HepG2 (cell line): Measurements from ENCODE around the gene PDHX. TPM values are rescaled to one million over a fixed set of nuclear protein-coding genes. Genes with fewer than 3 reads are reported as not detected.

Experiments
- ERF ChIP-seq: IDR thresholded peaks from 2 replicates; pipeline ENCODE4 v1.6.1; 2018; ENCODE audit warnings: missing biosample characterization, missing genetic modification reagents
- FOSL1 ChIP-seq: sonication (generic); formaldehyde crosslinking; IDR thresholded peaks from 2 replicates; pipeline ENCODE4 v1.9.0; 2021; ENCODE audit warnings: missing genetic modification reagents, borderline replicate concordance
- HDAC6 ChIP-seq: fragments of 200-600 bp; sonication (generic); IDR thresholded peaks from 2 replicates; pipeline ENCODE4 v1.7.0; 2017; ENCODE audit warnings: mild to moderate bottlenecking, antibody characterized with exemption, low read length, low read depth
- HNRNPL ChIP-seq: fragments of 200-400 bp; formaldehyde crosslinking; IDR thresholded peaks from 2 replicates; pipeline ENCODE4 v1.6.1; 2017; ENCODE audit warnings: mild to moderate bottlenecking, low read depth, low read length
- KDM5B ChIP-seq: sonication (generic); formaldehyde crosslinking; IDR thresholded peaks from 2 replicates; pipeline ENCODE4 v1.4.0; 2020; ENCODE audit warnings: missing genetic modification reagents, mild to moderate bottlenecking, borderline replicate concordance
- MIER2 ChIP-seq: IDR thresholded peaks from 2 replicates; pipeline ENCODE4 v1.6.1; 2016; ENCODE audit warnings: missing biosample characterization, missing genetic modification reagents
- MXD4 ChIP-seq: IDR thresholded peaks from 2 replicates; pipeline ENCODE4 v1.6.1; 2016; ENCODE audit warnings: mild to moderate bottlenecking, missing biosample characterization, missing genetic modification reagents
- RBM39 ChIP-seq: fragments of 200-400 bp; formaldehyde crosslinking; IDR thresholded peaks from one replicate; pipeline ENCODE4 v1.6.1; 2018; ENCODE audit warnings: antibody characterized with exemption, mild to moderate bottlenecking, low read depth, low read length; ENCODE audit not compliant: poor library complexity, severe bottlenecking
- RFXAP ChIP-seq: sonication (generic); formaldehyde crosslinking; IDR thresholded peaks from 2 replicates; pipeline ENCODE4 v1.4.0; 2020; ENCODE audit warnings: missing genetic modification reagents, borderline replicate concordance
- SIN3B ChIP-seq: fragments of 150-350 bp; IDR thresholded peaks from 2 replicates; pipeline ENCODE4 v1.6.1; 2014; ENCODE audit warnings: low read length
- SP1 ChIP-seq, 2 experiments: fragments of 450-650 bp in 1 of 2; sonication (generic) in 1 of 2; formaldehyde crosslinking in 1 of 2; IDR thresholded peaks; 2 replicates each; pipeline versions ENCODE4 v1.4.0 to v1.6.1; 2016 to 2020; ENCODE audit warnings: missing genetic modification reagents in 1 of 2
- YEATS4 ChIP-seq: sonication (generic); formaldehyde crosslinking; IDR thresholded peaks from 2 replicates; pipeline ENCODE4 v1.4.0; 2020; ENCODE audit warnings: missing genetic modification reagents, borderline replicate concordance
- ZBTB8A ChIP-seq: sonication (generic); formaldehyde crosslinking; IDR thresholded peaks from 2 replicates; pipeline ENCODE4 v1.4.0; 2020; ENCODE audit warnings: mild to moderate bottlenecking, low read depth, missing genetic modification reagents, borderline replicate concordance
- ZNF367 ChIP-seq: sonication (generic); formaldehyde crosslinking; IDR thresholded peaks from 2 replicates; pipeline ENCODE4 v1.4.0; 2020; ENCODE audit warnings: missing genetic modification reagents, borderline replicate concordance
- ZNF501 ChIP-seq: sonication (generic); formaldehyde crosslinking; IDR thresholded peaks from 2 replicates; pipeline ENCODE4 v1.5.1; 2020; ENCODE audit warnings: mild to moderate bottlenecking, moderate library complexity, missing genetic modification reagents
- ZNF605 ChIP-seq: sonication (generic); formaldehyde crosslinking; IDR thresholded peaks from 2 replicates; pipeline ENCODE4 v1.8.0; 2022; ENCODE audit warnings: mild to moderate bottlenecking, missing genetic modification reagents
- ZNF776 ChIP-seq: sonication (generic); formaldehyde crosslinking; IDR thresholded peaks from 2 replicates; pipeline ENCODE4 v1.4.0; 2020; ENCODE audit warnings: mild to moderate bottlenecking, missing genetic modification reagents
- ZZZ3 ChIP-seq: sonication (generic); formaldehyde crosslinking; IDR thresholded peaks from 2 replicates; pipeline ENCODE4 v1.4.0; 2020; ENCODE audit warnings: missing genetic modification reagents, mild to moderate bottlenecking, borderline replicate concordance
- polyA plus RNA-seq, 8 experiments: library from polyadenylated mRNA; depleted of rRNA in 3 of 8; stranded (reverse) in 7 of 8; unstranded in 1 of 8; fragments of >200 nt; fragmentation: Illumina TruSeq in 4 of 8; extraction: Trizol in 4 of 8; gene quantifications; 2 replicates each; pipeline versions ENCODE4 v1.2.1 to v1.2.3, GENCODE V29; 2011 to 2016; ENCODE audit warnings: low read depth in 4 of 8, missing spikeins in 1 of 8, mixed read lengths in 1 of 8; ENCODE audit not compliant: insufficient read depth in 1 of 8
- total RNA-seq, 5 experiments: library from RNA; depleted of rRNA; stranded (reverse); fragments of >200 nt; fragmentation: Illumina TruSeq; extraction: Trizol; gene quantifications; 2 replicates each; pipeline ENCODE4 v1.2.3, GENCODE V29; 2016; ENCODE audit warnings: low read depth in 1 of 5
- TF ChIP-seq, protein P1 (sequence below): sonication (generic); formaldehyde crosslinking; conservative IDR thresholded peaks from 2 replicates; pipeline ENCODE4 v1.4.0; 2020; ENCODE audit warnings: missing genetic modification reagents
- TF ChIP-seq, protein P2 (sequence below): sonication (generic); formaldehyde crosslinking; IDR thresholded peaks from 2 replicates; pipeline ENCODE4 v1.5.0; 2020; ENCODE audit warnings: mild to moderate bottlenecking, missing genetic modification reagents
- TF ChIP-seq, protein P3 (sequence below): sonication (generic); formaldehyde crosslinking; IDR thresholded peaks from 2 replicates; pipeline ENCODE4 v1.5.1; 2020; ENCODE audit warnings: mild to moderate bottlenecking, missing genetic modification reagents

The PDHX gene
- total and polyA plus RNA-seq, 2 of the 13 experiments (the other 11 are each of a cell fraction or from before 2014, with no cell fraction given) = 41.0 to 73.8 TPM

DNA sequence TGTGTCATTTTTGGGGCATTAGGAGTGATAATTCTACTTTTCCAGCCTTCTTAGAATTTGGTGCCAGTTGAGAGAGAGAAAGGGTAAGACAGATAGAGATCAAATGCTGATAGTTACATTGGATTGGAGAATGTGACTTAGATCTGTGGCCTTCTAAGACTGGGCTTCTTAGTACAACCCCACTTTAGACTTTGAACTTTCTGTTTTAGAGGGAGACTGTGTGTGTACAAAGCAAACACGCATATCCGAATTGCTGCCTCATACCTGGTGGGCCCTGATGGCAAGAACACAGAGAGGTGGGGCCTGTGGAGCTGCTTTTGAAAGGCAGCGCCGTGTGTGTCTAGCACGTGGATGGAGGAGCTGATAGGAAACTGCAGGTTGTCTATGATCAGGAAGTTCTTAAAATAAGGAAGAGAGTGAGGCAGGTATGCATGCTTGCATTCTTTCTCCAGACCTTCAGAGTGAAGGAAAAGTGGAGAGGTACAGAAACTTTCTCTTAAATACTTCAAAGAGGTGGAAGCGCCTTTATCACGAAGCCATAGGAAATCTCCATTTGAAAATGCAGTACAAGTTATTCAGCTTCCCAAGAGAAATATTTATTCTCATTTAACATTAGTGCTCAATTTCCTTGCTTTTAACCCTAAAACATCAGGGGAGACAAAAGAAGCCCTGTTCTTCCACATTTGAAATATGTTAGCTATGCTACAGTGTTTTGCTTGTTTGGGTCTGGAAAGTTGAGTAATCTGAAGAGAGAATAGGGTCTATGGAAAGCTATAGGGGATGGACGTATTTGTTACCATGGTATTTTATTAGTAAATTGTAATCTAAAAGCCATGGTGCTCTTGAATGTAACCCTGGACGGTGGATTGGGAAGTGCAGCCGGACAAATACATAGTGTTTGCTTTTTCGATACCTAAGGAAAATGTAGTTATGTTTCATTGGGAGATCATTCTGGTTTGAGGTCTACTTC lies 13.7 kb downstream of the PDHX start (continued):
- TF ChIP-seq ZBTB8A (CRISPR knock-in tag) = no peak
- peak; percentile 67; the same call in 1 of the 2 replicates for TF ChIP-seq RFXAP (CRISPR knock-in tag)
- TF ChIP-seq HDAC6 = no peak
- TF ChIP-seq HNRNPL = no peak
- TF ChIP-seq ZNF367 (CRISPR knock-in tag) = no peak
- TF ChIP-seq, protein P1, sequence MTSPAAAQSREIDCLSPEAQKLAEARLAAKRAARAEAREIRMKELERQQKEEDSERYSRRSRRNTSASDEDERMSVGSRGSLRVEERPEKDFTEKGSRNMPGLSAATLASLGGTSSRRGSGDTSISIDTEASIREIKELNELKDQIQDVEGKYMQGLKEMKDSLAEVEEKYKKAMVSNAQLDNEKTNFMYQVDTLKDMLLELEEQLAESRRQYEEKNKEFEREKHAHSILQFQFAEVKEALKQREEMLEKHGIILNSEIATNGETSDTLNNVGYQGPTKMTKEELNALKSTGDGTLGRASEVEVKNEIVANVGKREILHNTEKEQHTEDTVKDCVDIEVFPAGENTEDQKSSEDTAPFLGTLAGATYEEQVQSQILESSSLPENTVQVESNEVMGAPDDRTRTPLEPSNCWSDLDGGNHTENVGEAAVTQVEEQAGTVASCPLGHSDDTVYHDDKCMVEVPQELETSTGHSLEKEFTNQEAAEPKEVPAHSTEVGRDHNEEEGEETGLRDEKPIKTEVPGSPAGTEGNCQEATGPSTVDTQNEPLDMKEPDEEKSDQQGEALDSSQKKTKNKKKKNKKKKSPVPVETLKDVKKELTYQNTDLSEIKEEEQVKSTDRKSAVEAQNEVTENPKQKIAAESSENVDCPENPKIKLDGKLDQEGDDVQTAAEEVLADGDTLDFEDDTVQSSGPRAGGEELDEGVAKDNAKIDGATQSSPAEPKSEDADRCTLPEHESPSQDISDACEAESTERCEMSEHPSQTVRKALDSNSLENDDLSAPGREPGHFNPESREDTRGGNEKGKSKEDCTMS (CRISPR knock-in tag) = no peak
- TF ChIP-seq, protein P2, sequence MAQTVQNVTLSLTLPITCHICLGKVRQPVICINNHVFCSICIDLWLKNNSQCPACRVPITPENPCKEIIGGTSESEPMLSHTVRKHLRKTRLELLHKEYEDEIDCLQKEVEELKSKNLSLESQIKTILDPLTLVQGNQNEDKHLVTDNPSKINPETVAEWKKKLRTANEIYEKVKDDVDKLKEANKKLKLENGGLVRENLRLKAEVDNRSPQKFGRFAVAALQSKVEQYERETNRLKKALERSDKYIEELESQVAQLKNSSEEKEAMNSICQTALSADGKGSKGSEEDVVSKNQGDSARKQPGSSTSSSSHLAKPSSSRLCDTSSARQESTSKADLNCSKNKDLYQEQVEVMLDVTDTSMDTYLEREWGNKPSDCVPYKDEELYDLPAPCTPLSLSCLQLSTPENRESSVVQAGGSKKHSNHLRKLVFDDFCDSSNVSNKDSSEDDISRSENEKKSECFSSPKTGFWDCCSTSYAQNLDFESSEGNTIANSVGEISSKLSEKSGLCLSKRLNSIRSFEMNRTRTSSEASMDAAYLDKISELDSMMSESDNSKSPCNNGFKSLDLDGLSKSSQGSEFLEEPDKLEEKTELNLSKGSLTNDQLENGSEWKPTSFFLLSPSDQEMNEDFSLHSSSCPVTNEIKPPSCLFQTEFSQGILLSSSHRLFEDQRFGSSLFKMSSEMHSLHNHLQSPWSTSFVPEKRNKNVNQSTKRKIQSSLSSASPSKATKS (CRISPR knock-in tag) = 0 out of 2 replicates have a peak, but pooled peaks have one; percentile 83
- peak; percentile 97 for TF ChIP-seq ERF
- no peak for TF ChIP-seq SP1 (IDR thresholded peaks at IDR 0.05)
- TF ChIP-seq SP1 (CRISPR knock-in tag; IDR thresholded peaks at IDR 0.05) = no peak
- TF ChIP-seq ZNF605 (CRISPR knock-in tag) = peak; percentile 89
- TF ChIP-seq ZNF501 (CRISPR knock-in tag) = no peak; the same call in 1 of the 2 replicates
- no peak for TF ChIP-seq FOSL1 (CRISPR knock-in tag)
- TF ChIP-seq MXD4 (CRISPR knock-in tag) = peak; percentile 98
- TF ChIP-seq RBM39 = no peak
- TF ChIP-seq ZNF776 (CRISPR knock-in tag) = peak; percentile 18; the same call in 1 of the 2 replicates
- TF ChIP-seq KDM5B (CRISPR knock-in tag) = peak; percentile 72; the same call in 1 of the 2 replicates
- no peak for TF ChIP-seq ZZZ3
- TF ChIP-seq, protein P3, sequence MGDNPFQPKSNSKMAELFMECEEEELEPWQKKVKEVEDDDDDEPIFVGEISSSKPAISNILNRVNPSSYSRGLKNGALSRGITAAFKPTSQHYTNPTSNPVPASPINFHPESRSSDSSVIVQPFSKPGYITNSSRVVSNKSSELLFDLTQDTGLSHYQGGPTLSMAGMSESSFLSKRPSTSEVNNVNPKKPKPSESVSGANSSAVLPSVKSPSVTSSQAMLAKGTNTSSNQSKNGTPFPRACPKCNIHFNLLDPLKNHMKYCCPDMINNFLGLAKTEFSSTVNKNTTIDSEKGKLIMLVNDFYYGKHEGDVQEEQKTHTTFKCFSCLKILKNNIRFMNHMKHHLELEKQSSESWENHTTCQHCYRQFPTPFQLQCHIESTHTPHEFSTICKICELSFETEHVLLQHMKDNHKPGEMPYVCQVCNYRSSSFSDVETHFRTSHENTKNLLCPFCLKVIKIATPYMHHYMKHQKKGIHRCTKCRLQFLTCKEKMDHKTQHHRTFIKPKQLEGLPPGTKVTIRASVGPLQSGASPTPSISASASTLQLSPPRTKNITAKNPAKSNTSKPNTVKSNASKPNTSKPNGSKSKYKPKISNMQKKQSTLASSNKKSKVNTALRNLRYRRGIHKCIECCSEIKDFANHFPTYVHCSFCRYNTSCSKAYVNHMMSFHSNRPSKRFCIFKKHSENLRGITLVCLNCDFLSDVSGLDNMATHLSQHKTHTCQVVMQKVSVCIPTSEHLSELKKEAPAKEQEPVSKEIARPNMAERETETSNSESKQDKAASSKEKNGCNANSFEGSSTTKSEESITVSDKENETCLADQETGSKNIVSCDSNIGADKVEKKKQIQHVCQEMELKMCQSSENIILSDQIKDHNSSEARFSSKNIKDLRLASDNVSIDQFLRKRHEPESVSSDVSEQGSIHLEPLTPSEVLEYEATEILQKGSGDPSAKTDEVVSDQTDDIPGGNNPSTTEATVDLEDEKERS = peak; percentile 95; the same call in 1 of the 2 replicates
- TF ChIP-seq SIN3B = no peak
- TF ChIP-seq MIER2 = no peak
- TF ChIP-seq YEATS4 = peak; percentile 63; the same call in 1 of the 2 replicates
